Astrocyte of the spinal cord (primary cell): ENCODE measurements around the gene AHSG.

Experiments
- DNase-seq: peaks from one replicate; pipeline ENCODE4 v3.0.0; 2011; ENCODE audit warnings: low read depth, low spot score
- H3K4me3 ChIP-seq: 2 replicates; pipeline ENCODE4 v1.5.1; 2011; ENCODE audit warnings: low read depth, mild to moderate bottlenecking, low read length, moderate library complexity
- CTCF ChIP-seq: IDR thresholded peaks from 2 replicates; pipeline ENCODE4 v1.5.1; 2012; ENCODE audit warnings: low read depth, mild to moderate bottlenecking, low read length, inconsistent platforms
- in situ Hi-C: cut with HindIII; loops from 2 replicates; pipeline ENCODE4 v1.10.0; 2017; ENCODE audit warnings: low sequenced_read_pairs

Gene AHSG

GRCh38 chr3:186622651-186623310 is 9.9 kb downstream of the AHSG start:
- DNase-seq: no peak
- no peak for TF ChIP-seq CTCF
- H3K4me3 ChIP-seq: no peak overlapping the region
- in situ Hi-C loops: no loop called here

- TF ChIP-seq CTCF: no peak
- in situ Hi-C loops: no loop called here
- no peak for DNase-seq
- no peak overlapping the region for H3K4me3 ChIP-seq
Observed at GRCh38 chr3:186624598-186624997, 11.7 kb downstream of the AHSG start.

- in situ Hi-C loops: no loop called here
- DNase-seq: no peak
- H3K4me3 ChIP-seq: no peak overlapping the region
- TF ChIP-seq CTCF: no peak
Observed at GRCh38 chr3:186625600-186626042, 12.8 kb downstream of the AHSG start.

GRCh38 chr3:186626254-186626847 is 13.5 kb downstream of the AHSG start:
- no peak for TF ChIP-seq CTCF
- in situ Hi-C loops: no loop called here
- no peak for DNase-seq

GRCh38 chr3:186627852-186628414 is 15.1 kb downstream of the AHSG start:
- in situ Hi-C loops: no loop called here
- DNase-seq: no peak
- H3K4me3 ChIP-seq: no peak overlapping the region
- TF ChIP-seq CTCF: no peak

More at GRCh38 chr3:186626254-186626847, 13.5 kb downstream of the AHSG start:
- no peak overlapping the region for H3K4me3 ChIP-seq

GRCh38 chr3:186628756-186629155 is 15.9 kb downstream of the AHSG start:
- no peak for DNase-seq
- no peak for TF ChIP-seq CTCF
- in situ Hi-C loops: no loop called here
- no peak overlapping the region for H3K4me3 ChIP-seq
